Right atrium auricular region (tissue), 2 donors: ENCODE measurements around the gene HNRNPA3. TPM values are rescaled to one million over a fixed set of nuclear protein-coding genes. Genes with fewer than 3 reads are reported as not detected.

Experiments used
- DNase-seq: peaks from one replicate; pipeline ENCODE4 v3.0.0-alpha.2; 2019; ENCODE audit warnings: low spot score
- H3K27ac ChIP-seq, 2 donors: fragments of 200-600 bp; sonication (generic); 1 replicate in 1 of 2; 2 replicates in 1 of 2; pipeline ENCODE4 v1.5.1; 2016 to 2019
- H3K27me3 ChIP-seq, 2 donors: fragments of 200-600 bp; sonication (generic); one replicate each; pipeline versions ENCODE4 v1.5.1 to v1.6.0; 2017 to 2019
- H3K36me3 ChIP-seq: fragments of 200-600 bp; sonication (generic); one replicate; pipeline ENCODE4 v1.5.1; 2016
- H3K4me1 ChIP-seq, 2 donors: fragments of 200-600 bp; sonication (generic); one replicate each; pipeline versions ENCODE4 v1.5.1 to v1.6.0; 2017 to 2019
- H3K4me3 ChIP-seq, 2 donors: fragments of 200-600 bp; sonication (generic); 1 replicate in 1 of 2; 2 replicates in 1 of 2; pipeline ENCODE4 v1.5.1; 2017 to 2019; ENCODE audit warnings: mild to moderate bottlenecking in 1 of 2, moderate library complexity in 1 of 2
- H3K9me3 ChIP-seq, 2 donors: fragments of 200-600 bp; sonication (generic); one replicate each; pipeline ENCODE4 v1.5.1; 2019
- CTCF ChIP-seq, 2 donors: fragments of 200-600 bp; sonication (generic); IDR thresholded peaks; one replicate each; pipeline ENCODE4 v1.5.1; 2019; ENCODE audit warnings: antibody characterized with exemption in 2 of 2
- total RNA-seq, 2 donors: library from RNA; depleted of rRNA; stranded (reverse); fragments of >200 nt; gene quantifications; one replicate each; pipeline ENCODE4 v1.1.0, GENCODE V29; 2016

HNRNPA3 gene
- total RNA-seq, 2 donors from 2014 or later: 24.1 to 28.1 TPM

- Histone ChIP-seq H3K4me1 (no peaks in the 10 kb centered on the region), H3K36me3 (no peaks in the 10 kb centered on the region), H3K9me3 (no peaks in the 10 kb centered on the region), H3K4me3 (no peak overlapping the region), H3K27ac (no peak overlapping the region), H3K27me3 (no peaks in the 10 kb centered on the region)
- TF ChIP-seq CTCF (IDR thresholded peaks at IDR 0.05): no peak
- DNase-seq: no peak
Observed at GRCh38 chr2:177187631-177188312, 24.8 kb upstream of the HNRNPA3 start.

- no peak for DNase-seq
- no peak for TF ChIP-seq CTCF (IDR thresholded peaks at IDR 0.05)
- Histone ChIP-seq H3K27ac (no peak overlapping the region), H3K4me3 (no peak overlapping the region), H3K4me1 (no peaks in the 10 kb centered on the region), H3K36me3 (no peaks in the 10 kb centered on the region), H3K9me3 (no peaks in the 10 kb centered on the region), H3K27me3 (no peaks in the 10 kb centered on the region)
Observed at GRCh38 chr2:177188482-177189469, 23.8 kb upstream of the HNRNPA3 start.

- Histone ChIP-seq H3K9me3 (no peaks in the 10 kb centered on the region), H3K36me3 (no peaks in the 10 kb centered on the region), H3K4me3 (no peak overlapping the region), H3K4me1 (no peaks in the 10 kb centered on the region), H3K27ac (no peak overlapping the region), H3K27me3 (no peaks in the 10 kb centered on the region)
- DNase-seq: no peak
- TF ChIP-seq CTCF (IDR thresholded peaks at IDR 0.05): no peak
Observed at GRCh38 chr2:177190941-177191340, 21.7 kb upstream of the HNRNPA3 start.

- Histone ChIP-seq H3K9me3 (no peaks in the 10 kb centered on the region), H3K27ac (no peak overlapping the region), H3K4me3 (no peak overlapping the region), H3K27me3 (no peaks in the 10 kb centered on the region), H3K36me3 (no peaks in the 10 kb centered on the region), H3K4me1 (no peaks in the 10 kb centered on the region)
- no peak for DNase-seq
- TF ChIP-seq CTCF (IDR thresholded peaks at IDR 0.05): no peak
Observed at GRCh38 chr2:177192788-177193187, 19.8 kb upstream of the HNRNPA3 start.

GRCh38 chr2:177193240-177193639 lies 19.4 kb upstream of the HNRNPA3 start:
- no peak overlapping the region for H3K4me3 ChIP-seq
- no peak overlapping the region for H3K27ac ChIP-seq
- no peaks in the 10 kb centered on the region for H3K27me3 ChIP-seq
- DNase-seq: no peak
- no peaks in the 10 kb centered on the region for H3K9me3 ChIP-seq
- H3K4me1 ChIP-seq: no peaks in the 10 kb centered on the region
- no peak for TF ChIP-seq CTCF (IDR thresholded peaks at IDR 0.05)
- no peaks in the 10 kb centered on the region for H3K36me3 ChIP-seq
